Activated CD4-positive, alpha-beta T cell treated with anti-CD3 and anti-CD28 coated beads for 1 hour (primary cell): ENCODE results near the gene IRF5.
"Not testable (repeated sequence)": the region's sequence is repeated elsewhere in the genome, so short reads cannot be mapped to it uniquely, and the experiment has no call there.

ENCODE experiments used
- DNase-seq: peaks from one replicate; pipeline ENCODE4 v3.0.0-alpha.2; 2020

Gene IRF5

GRCh38 chr7:128906766-128907559 is 30.8 kb upstream of the IRF5 start:
- no peak for DNase-seq

GRCh38 chr7:128908750-128909624 is 28.7 kb upstream of the IRF5 start:
- DNase-seq, result no peak

- DNase-seq, result no peak
These were observed 27.8 kb upstream of the IRF5 start for GRCh38 chr7:128909625-128910568.

DNA sequence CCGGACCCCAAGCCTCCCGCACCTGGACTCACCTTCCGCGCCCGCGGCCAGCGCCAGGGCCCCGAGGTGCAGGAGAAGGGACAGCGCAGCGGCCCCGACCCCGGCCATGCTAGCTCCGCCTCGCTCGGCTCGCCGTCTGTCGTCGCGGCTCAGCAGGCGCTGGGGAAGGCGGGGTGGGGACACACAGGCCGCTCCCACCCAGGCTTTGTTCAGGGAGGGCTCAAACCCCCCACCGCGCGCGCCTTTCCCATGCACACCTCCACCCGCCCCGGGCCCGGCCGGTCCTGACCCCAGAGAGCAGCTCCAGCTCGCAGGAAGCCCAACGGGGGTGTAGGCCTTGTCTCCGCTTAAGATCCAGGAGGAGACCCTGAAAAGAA is 27.2 kb upstream of the IRF5 start, which contains the start of gene KCP:
KCP (minus strand) TSS at position 141 of the 377 bp plus-strand sequence; CDS start at position 108, 33 bp downstream.
- no peak for DNase-seq

GRCh38 chr7:128911423-128912031 is 26.2 kb upstream of the IRF5 start:
- no peak for DNase-seq

- no peak for DNase-seq
These were observed 25.4 kb upstream of the IRF5 start for GRCh38 chr7:128912281-128912680.

DNA sequence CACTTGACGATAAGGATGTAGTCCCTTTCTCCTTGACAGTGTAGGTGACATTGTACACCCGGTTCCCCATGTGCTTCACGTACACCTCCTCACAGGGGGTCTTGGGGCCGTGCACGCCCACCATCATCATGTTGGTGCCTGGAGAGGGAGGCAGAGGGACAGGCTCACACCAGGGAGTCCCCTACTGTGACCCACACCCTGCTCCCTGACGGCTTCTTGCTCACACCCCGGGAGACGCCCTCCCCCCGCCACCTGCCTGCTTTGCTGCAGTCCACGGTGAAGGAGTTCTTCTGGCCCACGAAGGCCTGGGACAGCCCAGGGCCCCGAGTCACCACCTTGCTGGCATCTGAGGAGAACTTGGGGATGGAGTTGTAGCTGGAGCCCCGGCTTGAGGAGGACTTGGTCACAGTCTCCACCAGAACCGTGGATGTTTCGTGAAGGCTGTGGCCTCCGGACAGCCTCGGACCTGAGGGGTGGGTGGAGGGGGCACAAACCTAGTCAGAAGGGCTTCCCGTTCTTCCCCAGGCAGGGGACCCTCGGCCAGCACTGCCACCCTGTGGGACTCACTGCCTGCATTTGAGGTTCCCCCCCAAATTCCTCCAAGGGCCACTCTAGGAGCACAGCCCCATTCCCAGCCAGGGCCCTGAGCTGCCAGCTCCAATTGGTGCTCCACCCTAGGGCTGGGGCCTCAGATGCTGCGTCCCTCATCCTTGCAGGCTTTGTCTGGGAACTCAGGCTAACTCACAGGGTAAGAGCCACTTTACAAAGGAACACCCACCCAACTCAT is 24.8 kb upstream of the IRF5 start:
- not testable (repeated sequence) for DNase-seq

GRCh38 chr7:128913870-128914565 is 23.7 kb upstream of the IRF5 start:
- DNase-seq, result no peak

GRCh38 chr7:128914566-128915151 is 23.1 kb upstream of the IRF5 start:
- DNase-seq, result no peak

DNA sequence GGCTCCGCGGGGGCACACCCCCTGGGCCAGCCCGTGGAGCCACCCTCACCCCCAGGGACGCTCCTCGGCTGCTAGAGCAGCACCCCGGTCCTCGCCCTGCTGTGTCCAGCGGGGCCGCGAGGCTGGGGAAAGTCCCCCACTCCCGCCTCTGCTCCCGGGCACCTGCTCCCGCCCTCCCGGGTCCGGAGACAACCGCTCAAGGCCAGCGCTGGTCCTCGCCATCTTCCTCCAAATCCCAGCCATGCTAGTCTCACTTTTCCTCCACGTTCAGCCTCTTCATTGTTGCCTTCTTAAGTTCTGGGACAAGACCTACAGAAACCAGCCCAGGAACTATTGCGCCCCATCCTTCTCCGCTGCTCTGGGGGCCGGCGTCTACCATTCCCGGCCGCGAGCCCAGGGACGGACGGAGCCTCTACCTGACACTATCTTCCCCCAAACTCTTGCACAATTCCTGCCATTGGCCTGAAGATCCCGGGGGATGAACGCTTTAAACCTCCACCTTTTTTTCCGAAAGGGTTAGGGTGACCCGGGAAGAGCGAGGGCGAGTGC is 22.4 kb upstream of the IRF5 start:
- DNase-seq, result no peak

GRCh38 chr7:128915841-128916642 is 21.7 kb upstream of the IRF5 start:
- no peak for DNase-seq

DNA sequence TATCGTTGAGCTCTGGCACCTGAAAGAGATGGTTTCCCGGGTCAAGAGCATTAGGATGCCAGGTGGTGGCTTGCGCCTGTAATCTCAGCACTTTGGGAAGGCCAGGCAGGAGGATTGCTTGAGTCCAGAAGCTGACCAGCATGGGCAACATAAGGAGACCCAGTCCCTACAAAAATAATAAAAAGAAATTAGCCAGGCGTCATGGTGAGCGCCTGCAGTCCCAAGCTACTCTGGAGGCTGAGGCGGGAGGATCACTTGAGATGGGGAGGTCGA is 21.1 kb upstream of the IRF5 start:
- DNase-seq, result no peak

DNA sequence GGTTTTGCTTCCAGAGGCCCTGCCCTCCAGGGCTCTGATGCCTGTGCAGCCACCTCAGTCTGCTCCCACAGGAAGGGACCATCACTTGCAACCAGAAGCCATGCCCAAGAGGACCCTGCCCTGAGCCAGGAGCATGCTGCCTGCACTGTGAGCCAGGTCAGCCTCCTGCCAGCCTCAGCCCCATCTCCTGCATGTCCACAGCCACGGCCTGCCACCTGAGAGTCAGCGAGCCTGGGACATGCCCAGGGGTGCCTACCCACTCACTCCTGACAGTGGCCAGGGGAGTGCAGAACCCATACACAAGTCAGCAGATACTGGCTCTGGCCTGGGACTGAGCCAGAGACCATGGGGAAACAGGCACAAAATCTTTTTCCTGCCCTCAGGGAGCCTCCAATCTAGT is 20.6 kb upstream of the IRF5 start:
- DNase-seq, result no peak

- DNase-seq, result no peak
These were observed 19.6 kb upstream of the IRF5 start for GRCh38 chr7:128918016-128918665.

- no peak for DNase-seq
These were observed 18.5 kb upstream of the IRF5 start for GRCh38 chr7:128919241-128919640.

DNA sequence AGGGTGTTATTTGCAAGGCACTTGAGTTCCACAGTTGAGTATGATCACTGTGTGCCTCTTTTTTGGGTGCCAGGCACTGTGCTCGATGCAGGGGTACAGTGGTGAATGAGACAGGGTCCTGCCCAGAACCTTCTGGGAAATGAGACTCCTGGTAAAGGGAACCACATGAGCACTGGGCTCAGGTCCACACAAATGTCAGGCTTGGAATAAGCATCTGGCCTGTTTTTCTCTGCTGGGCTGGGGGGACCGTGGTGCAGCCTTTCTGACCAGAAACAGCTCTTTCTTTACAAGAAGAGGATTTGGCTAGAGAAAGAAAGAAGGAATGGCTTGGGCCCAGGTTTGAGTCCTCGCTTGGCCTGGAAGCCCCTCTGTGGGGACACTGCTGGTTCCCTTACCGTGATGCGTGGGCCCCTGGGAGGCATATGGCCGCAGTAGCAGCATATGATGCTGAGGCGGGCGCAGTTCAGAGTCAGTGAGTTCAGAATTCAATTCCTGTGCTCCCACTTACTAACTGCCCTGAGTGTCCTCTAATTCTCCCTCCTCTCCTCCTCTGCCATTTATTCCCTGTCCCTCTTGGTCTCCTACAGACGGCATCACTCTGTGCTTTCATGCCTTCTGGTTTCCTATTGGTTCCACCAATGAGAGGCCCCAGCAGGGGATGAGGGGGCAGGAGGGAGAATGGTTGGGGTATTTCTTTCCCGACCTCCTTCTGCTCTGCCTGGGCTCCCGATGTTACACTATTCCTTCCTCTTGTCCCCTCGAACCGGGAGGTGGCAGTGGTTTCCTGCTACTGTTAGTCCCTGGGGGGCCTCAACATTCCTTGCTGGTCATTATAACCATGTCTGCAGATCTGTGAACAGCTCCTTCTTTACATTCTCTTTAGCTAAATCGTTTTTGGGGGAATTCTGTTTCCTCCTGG is 17.6 kb upstream of the IRF5 start:
- DNase-seq, result no peak

DNA sequence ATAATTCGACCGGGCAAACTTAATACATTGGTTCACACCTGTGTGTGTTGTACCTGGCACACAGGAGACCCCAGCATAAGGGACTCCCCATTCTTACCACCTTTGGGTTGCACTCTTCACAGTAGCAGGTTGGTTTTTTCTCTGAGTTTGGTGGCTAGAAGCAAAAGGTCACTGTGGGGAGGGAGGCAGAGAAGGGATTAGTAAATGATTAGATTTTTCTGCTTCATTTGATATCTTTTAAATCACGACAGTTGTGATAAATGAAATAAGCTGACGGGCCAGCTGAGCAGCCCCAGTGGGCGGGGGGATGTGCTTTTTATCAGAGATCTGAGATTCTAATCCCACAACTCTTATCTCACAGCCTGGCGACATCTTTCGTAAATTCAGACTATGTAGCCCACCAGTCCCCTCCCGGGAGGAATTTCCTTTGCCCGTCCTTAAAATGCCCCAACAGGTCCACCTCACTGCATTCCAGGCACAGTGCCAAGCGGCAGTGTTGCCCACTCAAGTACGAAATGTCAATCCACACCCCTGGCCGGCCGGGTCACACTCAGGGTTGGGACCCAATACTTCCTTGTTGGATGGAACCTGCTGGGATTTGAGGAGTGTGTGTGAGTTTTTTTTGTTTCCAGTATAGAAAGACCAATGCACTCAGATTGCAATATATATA is 16.7 kb upstream of the IRF5 start:
- DNase-seq, result peak; percentile 6
